Measurements from ENCODE around the gene UBE2J1. TPM values are rescaled to one million over a fixed set of nuclear protein-coding genes. Genes with fewer than 3 reads are reported as not detected.

UBE2J1 gene
- polyA plus RNA-seq, 1 donor (not counting 4 experiments of a cell fraction or from before 2014, with no cell fraction given): 26.7 TPM

DNA sequence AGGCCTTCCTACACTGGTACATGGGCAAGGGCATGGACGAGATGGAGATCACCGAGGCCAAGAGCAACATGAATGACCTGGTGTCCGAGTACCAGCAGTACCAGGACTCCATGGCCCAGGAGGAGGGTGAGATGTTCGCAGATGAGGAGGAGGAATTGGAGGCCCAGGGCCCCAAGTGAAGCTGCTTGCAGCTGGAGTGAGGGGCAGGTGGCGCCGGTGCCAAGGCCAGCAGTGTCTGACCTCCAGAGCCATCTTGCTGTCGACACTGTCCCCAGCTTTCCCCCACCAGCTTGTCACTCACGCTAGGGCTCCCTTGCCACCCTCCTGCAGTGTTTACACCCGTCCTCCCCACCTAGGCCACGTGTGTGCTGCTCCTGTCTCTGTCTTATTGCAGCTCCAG, 49.6 kb downstream of the UBE2J1 start:
- H3K9me3 ChIP-seq (ENCODE audit: control insufficient read depth, low read depth, low read length): peaks cover 2% of the 10 kb centered on the region
- no peak overlapping the region for H2AFZ ChIP-seq (ENCODE audit: control insufficient read depth, low read length)
- no peaks in the 10 kb centered on the region for H3K36me3 ChIP-seq (ENCODE audit: control insufficient read depth in 2 of 2, extremely low read depth in 1 of 2, insufficient read depth in 2 of 2, low read length in 2 of 2)
- DNase-seq (ENCODE audit: low read depth, low spot score) (no peak), FAIRE-seq (no peak)
- no peaks in the 10 kb centered on the region for H3K4me1 ChIP-seq (ENCODE audit: control insufficient read depth, extremely low read depth, insufficient read depth, low read length)
- H3K4me3 ChIP-seq (ENCODE audit: control insufficient read depth in 2 of 3, extremely low read depth in 1 of 3, insufficient read depth in 2 of 3, low read depth in 1 of 3, low read length in 3 of 3): no peak overlapping the region
- H4K20me1 ChIP-seq (ENCODE audit: control insufficient read depth, extremely low read depth, insufficient read depth, low read length): no peaks in the 10 kb centered on the region
- TF ChIP-seq, protein P1, sequence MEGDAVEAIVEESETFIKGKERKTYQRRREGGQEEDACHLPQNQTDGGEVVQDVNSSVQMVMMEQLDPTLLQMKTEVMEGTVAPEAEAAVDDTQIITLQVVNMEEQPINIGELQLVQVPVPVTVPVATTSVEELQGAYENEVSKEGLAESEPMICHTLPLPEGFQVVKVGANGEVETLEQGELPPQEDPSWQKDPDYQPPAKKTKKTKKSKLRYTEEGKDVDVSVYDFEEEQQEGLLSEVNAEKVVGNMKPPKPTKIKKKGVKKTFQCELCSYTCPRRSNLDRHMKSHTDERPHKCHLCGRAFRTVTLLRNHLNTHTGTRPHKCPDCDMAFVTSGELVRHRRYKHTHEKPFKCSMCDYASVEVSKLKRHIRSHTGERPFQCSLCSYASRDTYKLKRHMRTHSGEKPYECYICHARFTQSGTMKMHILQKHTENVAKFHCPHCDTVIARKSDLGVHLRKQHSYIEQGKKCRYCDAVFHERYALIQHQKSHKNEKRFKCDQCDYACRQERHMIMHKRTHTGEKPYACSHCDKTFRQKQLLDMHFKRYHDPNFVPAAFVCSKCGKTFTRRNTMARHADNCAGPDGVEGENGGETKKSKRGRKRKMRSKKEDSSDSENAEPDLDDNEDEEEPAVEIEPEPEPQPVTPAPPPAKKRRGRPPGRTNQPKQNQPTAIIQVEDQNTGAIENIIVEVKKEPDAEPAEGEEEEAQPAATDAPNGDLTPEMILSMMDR (optimal IDR thresholded peaks at IDR 0.05 in 1 of 3, IDR thresholded peaks at IDR 0.05 in 1 of 3, conservative IDR thresholded peaks at IDR 0.05 in 1 of 3; ENCODE audit: extremely low read depth in 1 of 3, insufficient read depth in 2 of 3, low read length in 3 of 3): no peak
- TF ChIP-seq EZH2 (IDR thresholded peaks at IDR 0.05; ENCODE audit: low read length): no peak
- no peak overlapping the region for H3K27ac ChIP-seq (ENCODE audit: control insufficient read depth, insufficient read depth, low read length)
- no peaks in the 10 kb centered on the region for H3K79me2 ChIP-seq (ENCODE audit: control insufficient read depth, insufficient read depth, low read length)
- H3K4me2 ChIP-seq (ENCODE audit: control insufficient read depth, extremely low read depth, insufficient read depth, low read depth, low read length): no peak overlapping the region
- H3K9ac ChIP-seq (ENCODE audit: control insufficient read depth, extremely low read depth, insufficient read depth, low read length): no peak overlapping the region
- dilution Hi-C loops (cut with MboI; ENCODE audit: extremely low pct_ligation_motif_present, low sequenced_read_pairs): no loop called here
- no peaks in the 10 kb centered on the region for H3K9me1 ChIP-seq (ENCODE audit: control insufficient read depth, extremely low read depth, insufficient read depth, low read length)
- peaks cover 56% of the 10 kb centered on the region for H3K27me3 ChIP-seq (ENCODE audit: control insufficient read depth, extremely low read depth, insufficient read depth, low read length)

DNA sequence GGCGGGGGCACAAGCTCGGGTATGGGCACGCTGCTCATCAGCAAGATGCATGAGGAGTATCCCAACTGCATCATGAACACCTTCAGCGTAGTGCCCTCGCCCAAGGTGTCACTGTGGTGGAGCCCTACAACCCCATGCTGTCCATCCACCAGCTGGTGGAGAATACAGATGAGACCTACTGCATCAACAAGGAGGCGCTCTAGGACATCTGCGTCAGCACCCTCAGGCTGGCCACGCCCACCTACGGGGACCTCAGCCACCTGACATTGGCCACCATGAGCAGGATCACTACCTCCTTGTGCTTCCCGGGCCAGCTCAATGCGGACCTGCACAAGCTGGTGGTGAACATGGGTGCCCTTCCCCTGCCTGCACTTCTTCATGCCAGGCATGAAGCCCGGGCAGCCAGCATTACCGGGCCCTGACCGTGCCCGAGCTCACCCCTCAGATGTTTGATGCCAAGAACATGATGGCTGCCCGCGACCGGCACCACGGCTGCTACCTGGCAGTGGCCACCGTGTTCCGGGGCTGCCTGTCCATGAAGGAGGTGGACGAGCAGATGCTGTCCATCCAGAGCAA, 50.2 kb downstream of the UBE2J1 start:
- H4K20me1 ChIP-seq (ENCODE audit: control insufficient read depth, extremely low read depth, insufficient read depth, low read length): peaks cover 3% of the 10 kb centered on the region
- dilution Hi-C loops (cut with MboI; ENCODE audit: extremely low pct_ligation_motif_present, low sequenced_read_pairs): no loop called here
- H3K79me2 ChIP-seq (ENCODE audit: control insufficient read depth, insufficient read depth, low read length): no peaks in the 10 kb centered on the region
- H3K4me2 ChIP-seq (ENCODE audit: control insufficient read depth, extremely low read depth, insufficient read depth, low read depth, low read length): no peak overlapping the region
- H3K4me3 ChIP-seq (ENCODE audit: control insufficient read depth in 2 of 3, extremely low read depth in 1 of 3, insufficient read depth in 2 of 3, low read depth in 1 of 3, low read length in 3 of 3): no peak overlapping the region
- no peak overlapping the region for H3K27ac ChIP-seq (ENCODE audit: control insufficient read depth, insufficient read depth, low read length)
- no peak for TF ChIP-seq EZH2 (IDR thresholded peaks at IDR 0.05; ENCODE audit: low read length)
- no peak overlapping the region for H2AFZ ChIP-seq (ENCODE audit: control insufficient read depth, low read length)
- H3K9me3 ChIP-seq (ENCODE audit: control insufficient read depth, low read depth, low read length): peaks cover 2% of the 10 kb centered on the region
- FAIRE-seq: no peak
- H3K9me1 ChIP-seq (ENCODE audit: control insufficient read depth, extremely low read depth, insufficient read depth, low read length): no peaks in the 10 kb centered on the region
- H3K4me1 ChIP-seq (ENCODE audit: control insufficient read depth, extremely low read depth, insufficient read depth, low read length): no peaks in the 10 kb centered on the region
- DNase-seq (ENCODE audit: low read depth, low spot score): no peak
- no peaks in the 10 kb centered on the region for H3K36me3 ChIP-seq (ENCODE audit: control insufficient read depth in 2 of 2, extremely low read depth in 1 of 2, insufficient read depth in 2 of 2, low read length in 2 of 2)
- H3K9ac ChIP-seq (ENCODE audit: control insufficient read depth, extremely low read depth, insufficient read depth, low read length): no peak overlapping the region
- H3K27me3 ChIP-seq (ENCODE audit: control insufficient read depth, extremely low read depth, insufficient read depth, low read length): peaks cover 54% of the 10 kb centered on the region
